Right lobe of liver (tissue), 4 donors: ENCODE results near the gene RNF133.

ENCODE experiments used
- CTCF ChIP-seq, 4 donors: fragments of 200-600 bp in 3 of 4; fragments of 450-650 bp in 1 of 4; IDR thresholded peaks; one replicate each; pipeline versions ENCODE4 v1.5.1 to v1.8.0; 2016 to 2022; ENCODE audit warnings: antibody characterized with exemption in 4 of 4, mild to moderate bottlenecking in 2 of 4
- POLR2A ChIP-seq: fragments of 450-650 bp; IDR thresholded peaks from one replicate; pipeline ENCODE4 v1.6.1; 2017; ENCODE audit warnings: antibody characterized with exemption, mild to moderate bottlenecking
- donor health status: DM: no; HTN: no; CAD: no.
- donor health status: DM: no; HTN: no; CAD: no.
- donor health status: DM: no; HTN: yes; CAD: no.

GRCh38 chr7:122727354-122727753, 28.4 kb upstream of the RNF133 start:
- TF ChIP-seq POLR2A (no peak), CTCF (IDR thresholded peaks at IDR 0.05) (no peak)
